ENCODE measurements around the gene IFNL2. TPM values are rescaled to one million over a fixed set of nuclear protein-coding genes. Genes with fewer than 3 reads are reported as not detected.

Gene IFNL2
- total RNA-seq, 1 donor from 2014 or later, result not detected

GRCh38 chr19:39316627-39317321, 48.6 kb downstream of the IFNL2 start:
- no peak overlapping the region for H3K4me3 Mint-ChIP-seq (ENCODE audit: unreplicated experiment)
- TF ChIP-seq CTCF (IDR thresholded peaks at IDR 0.05), result no peak
- DNase-seq (ENCODE audit: low spot score), result no peak
- no peak overlapping the region for H3K27ac Mint-ChIP-seq (ENCODE audit: unreplicated experiment)
- H3K9me3 Mint-ChIP-seq (ENCODE audit: low read depth), result no peaks in the 10 kb centered on the region
- H3K4me1 Mint-ChIP-seq (ENCODE audit: low read depth), result peaks cover 14% of the 10 kb centered on the region
- no peaks in the 10 kb centered on the region for H3K27me3 Mint-ChIP-seq (ENCODE audit: low read depth)
- peaks cover 6% of the 10 kb centered on the region for H3K36me3 Mint-ChIP-seq (ENCODE audit: low read depth)

GRCh38 chr19:39317476-39317875, 49.3 kb downstream of the IFNL2 start:
- no peak for TF ChIP-seq CTCF (IDR thresholded peaks at IDR 0.05)
- no peak for DNase-seq (ENCODE audit: low spot score)
- Mint-ChIP-seq H3K9me3 (ENCODE audit: low read depth) (no peaks in the 10 kb centered on the region), H3K4me3 (ENCODE audit: unreplicated experiment) (no peak overlapping the region), H3K4me1 (ENCODE audit: low read depth) (peaks cover 14% of the 10 kb centered on the region), H3K27me3 (ENCODE audit: low read depth) (no peaks in the 10 kb centered on the region), H3K36me3 (ENCODE audit: low read depth) (peaks cover 6% of the 10 kb centered on the region), H3K27ac (ENCODE audit: unreplicated experiment) (no peak overlapping the region)

- Mint-ChIP-seq H3K27me3 (ENCODE audit: low read depth) (no peaks in the 10 kb centered on the region), H3K36me3 (ENCODE audit: low read depth) (peaks cover 5% of the 10 kb centered on the region), H3K4me1 (ENCODE audit: low read depth) (peaks cover 14% of the 10 kb centered on the region), H3K9me3 (ENCODE audit: low read depth) (no peaks in the 10 kb centered on the region), H3K27ac (ENCODE audit: unreplicated experiment) (no peak overlapping the region), H3K4me3 (ENCODE audit: unreplicated experiment) (peak overlapping the region; percentile 9)
- no peak for TF ChIP-seq CTCF (IDR thresholded peaks at IDR 0.05)
- no peak for DNase-seq (ENCODE audit: low spot score)
Observed at GRCh38 chr19:39318071-39318470, 49.9 kb downstream of the IFNL2 start.

- no peaks in the 10 kb centered on the region for H3K27me3 Mint-ChIP-seq (ENCODE audit: low read depth)
- TF ChIP-seq CTCF (IDR thresholded peaks at IDR 0.05), result no peak
- H3K4me3 Mint-ChIP-seq (ENCODE audit: unreplicated experiment), result peak overlapping the region; percentile 73
- H3K4me1 Mint-ChIP-seq (ENCODE audit: low read depth), result peaks cover 14% of the 10 kb centered on the region
- H3K27ac Mint-ChIP-seq (ENCODE audit: unreplicated experiment), result no peak overlapping the region
- peaks cover 3% of the 10 kb centered on the region for H3K36me3 Mint-ChIP-seq (ENCODE audit: low read depth)
- DNase-seq (ENCODE audit: low spot score), result no peak
- no peaks in the 10 kb centered on the region for H3K9me3 Mint-ChIP-seq (ENCODE audit: low read depth)
Observed at GRCh38 chr19:39318690-39319089, 50.5 kb downstream of the IFNL2 start.

GRCh38 chr19:39319098-39319891, 51.1 kb downstream of the IFNL2 start:
- Mint-ChIP-seq H3K27me3 (ENCODE audit: low read depth) (no peaks in the 10 kb centered on the region), H3K27ac (ENCODE audit: unreplicated experiment) (no peak overlapping the region)

More at GRCh38 chr19:39319098-39319891, 51.1 kb downstream of the IFNL2 start:
- Mint-ChIP-seq H3K4me3 (ENCODE audit: unreplicated experiment) (peak overlapping the region; percentile 73), H3K4me1 (ENCODE audit: low read depth) (peaks cover 14% of the 10 kb centered on the region), H3K9me3 (ENCODE audit: low read depth) (no peaks in the 10 kb centered on the region), H3K36me3 (ENCODE audit: low read depth) (peaks cover 3% of the 10 kb centered on the region)
- no peak for DNase-seq (ENCODE audit: low spot score)
- no peak for TF ChIP-seq CTCF (IDR thresholded peaks at IDR 0.05)

Other genes starting within 250 kb of the IFNL2 start
- gene FBXO27, start 235.8 kb upstream of the IFNL2 start, total RNA-seq, result 4.6 to 7.4 TPM (median 6.7 TPM) in 3 replicates
- not detected in 3 replicates for gene ACP7, start 184.0 kb upstream of the IFNL2 start, total RNA-seq
- 12.3 to 16.7 TPM (median 14.4 TPM) in 3 replicates for gene PAK4, start 142.6 kb upstream of the IFNL2 start, total RNA-seq
- gene NCCRP1, start 71.4 kb upstream of the IFNL2 start, total RNA-seq, result not detected in 3 replicates
- gene SYCN, start 64.1 kb upstream of the IFNL2 start, total RNA-seq, result not detected in 3 replicates
- not detected in 3 replicates for gene IFNL3, start 23.4 kb upstream of the IFNL2 start, total RNA-seq
- gene IFNL4, start 19.5 kb upstream of the IFNL2 start, total RNA-seq, result not detected in 3 replicates
- not detected in 3 replicates for gene IFNL1, start 28.0 kb downstream of the IFNL2 start, total RNA-seq
- gene LRFN1, start 52.5 kb downstream of the IFNL2 start, total RNA-seq, result 1.7 to 2.0 TPM (median 1.7 TPM) in 3 replicates
- not detected in 3 replicates for gene GMFG, start 67.6 kb downstream of the IFNL2 start, total RNA-seq
- 77.3 to 82.9 TPM (median 81.1 TPM) in 3 replicates for gene SAMD4B, start 74.0 kb downstream of the IFNL2 start, total RNA-seq
- gene PAF1, start 122.7 kb downstream of the IFNL2 start, total RNA-seq, result 32.2 to 39.7 TPM (median 32.5 TPM) in 3 replicates
- 27.0 to 31.1 TPM (median 28.7 TPM) in 3 replicates for gene MED29, start 123.0 kb downstream of the IFNL2 start, total RNA-seq
- 30.2 to 55.7 TPM (median 46.3 TPM) in 3 replicates for gene ZFP36, start 138.5 kb downstream of the IFNL2 start, total RNA-seq
- gene PLEKHG2, start 144.3 kb downstream of the IFNL2 start, total RNA-seq, result 108 to 154 TPM (median 150 TPM) in 3 replicates
- 1,022 to 1,375 TPM (median 1,065 TPM) in 3 replicates for gene RPS16, start 167.6 kb downstream of the IFNL2 start, total RNA-seq
- gene SUPT5H, start 177.2 kb downstream of the IFNL2 start, total RNA-seq, result 106 to 120 TPM (median 108 TPM) in 3 replicates
- 46.4 to 65.7 TPM (median 49.9 TPM) in 3 replicates for gene TIMM50, start 212.4 kb downstream of the IFNL2 start, total RNA-seq
- gene DLL3, start 230.6 kb downstream of the IFNL2 start, total RNA-seq, result 0.92 to 1.3 TPM (median 1.00 TPM) in 3 replicates
- gene SELENOV, start 246.7 kb downstream of the IFNL2 start, total RNA-seq, result not detected in 3 replicates